Putamen (tissue), 1 donor: ENCODE measurements around the gene SHANK2.

ENCODE experiments used
- DNase-seq: peaks from one replicate; pipeline ENCODE4 v3.0.0-alpha.2; 2016; ENCODE audit warnings: low spot score

The SHANK2 gene

DNA sequence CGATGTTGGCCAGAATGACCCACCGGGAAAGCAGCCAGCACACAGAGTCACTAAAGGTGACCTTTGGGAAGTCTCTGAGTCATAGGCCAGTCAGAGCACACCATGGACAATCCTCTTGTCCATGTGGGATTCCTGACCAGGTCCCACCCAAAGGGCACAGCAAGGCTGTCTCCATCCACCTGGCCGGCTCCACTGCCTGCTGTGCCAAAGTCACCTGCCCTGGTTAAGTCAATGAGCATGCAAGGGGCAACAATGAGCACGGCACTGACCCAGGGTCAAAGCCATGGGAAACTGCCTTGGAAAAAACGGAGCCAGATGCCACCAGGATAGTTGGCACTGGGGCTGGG lies 49.8 kb downstream of the SHANK2 start:
- no peak for DNase-seq
